ENCODE data around the gene MRFAP1. TPM values are rescaled to one million over a fixed set of nuclear protein-coding genes. Genes with fewer than 3 reads are reported as not detected.

MRFAP1 gene
- total and polyA plus RNA-seq, 2 of the 4 experiments (the other 2 are of a cell fraction): 65.4 to 268 TPM

GRCh38 chr4:6668391-6668790 is 27.9 kb downstream of the MRFAP1 start:
- no peak overlapping the region for H3K14ac ChIP-seq (replicated peaks; ENCODE audit: low read depth, low read length)
- peak overlapping the region; percentile 15 for H3K4ac ChIP-seq (ENCODE audit: low read depth, low read length)
- H2BK120ac ChIP-seq (ENCODE audit: low read depth, low read length): peak overlapping the region; percentile 42
- H3K4me1 ChIP-seq (ENCODE audit: control insufficient read depth, insufficient read depth, low read length): peaks cover 6% of the 10 kb centered on the region; the same call in 1 of the 2 replicates
- dilution Hi-C loops (cut with HindIII; ENCODE audit: low sequenced_read_pairs, unreplicated experiment): no loop called here
- peak; percentile 75 for ATAC-seq (ENCODE audit: low read depth)
- peak; percentile 80 for DNase-seq
- H2BK15ac ChIP-seq (ENCODE audit: low read depth, low read length): no peak overlapping the region
- H3K27me3 ChIP-seq (ENCODE audit: control insufficient read depth, insufficient read depth, low read length): peaks cover 14% of the 10 kb centered on the region
- H2AFZ ChIP-seq (replicated peaks; ENCODE audit: low read length, poor library complexity): peak overlapping the region; percentile 47
- H3K23ac ChIP-seq (ENCODE audit: low read depth, low read length): no peak overlapping the region
- no peak overlapping the region for H2AK9ac ChIP-seq (replicated peaks; ENCODE audit: low read depth, low read length, poor library complexity)
- H4K8ac ChIP-seq (ENCODE audit: low read depth in 2 of 2, low read length in 2 of 2): no peak overlapping the region
- no peak overlapping the region for H4K5ac ChIP-seq (ENCODE audit: low read depth, low read length)
- H3K4me2 ChIP-seq (ENCODE audit: low read depth, low read length): no peak overlapping the region
- no peak overlapping the region for H3K9ac ChIP-seq (ENCODE audit: low read depth, low read length)
- no peak overlapping the region for H3K4me3 ChIP-seq (ENCODE audit: insufficient read depth, low read depth, low read length)
- no peaks in the 10 kb centered on the region; the same call in 1 of the 2 replicates for H3K36me3 ChIP-seq (ENCODE audit: control insufficient read depth, insufficient read depth, low read length)
- H3K9me3 ChIP-seq (ENCODE audit: control insufficient read depth, insufficient read depth, low read length): no peaks in the 10 kb centered on the region
- no peak for TF ChIP-seq MAZ (IDR thresholded peaks at IDR 0.05; ENCODE audit: borderline replicate concordance, low read depth, low read length)
- TF ChIP-seq FOS (IDR thresholded peaks at IDR 0.05; ENCODE audit: low read depth, low read length): no peak
- no peak for TF ChIP-seq CHD1 (IDR thresholded peaks at IDR 0.05; ENCODE audit: low read depth, low read length)
- TF ChIP-seq RCOR1 (IDR thresholded peaks at IDR 0.05; ENCODE audit: insufficient replicate concordance, low read length): peak; percentile 12
- no peak for TF ChIP-seq CEBPB (IDR thresholded peaks at IDR 0.05; ENCODE audit: low read depth, low read length)
- TF ChIP-seq RFX5 (IDR thresholded peaks at IDR 0.05; ENCODE audit: low read depth, low read length): no peak
- TF ChIP-seq RAD21 (IDR thresholded peaks at IDR 0.05; ENCODE audit: low read length): no peak
- TF ChIP-seq BHLHE40 (IDR thresholded peaks at IDR 0.05; ENCODE audit: low read depth, low read length): 0 out of 2 replicates have a peak, but pooled peaks have one; percentile 28
- H3K79me1 ChIP-seq (ENCODE audit: low read depth in 1 of 2, low read length in 2 of 2): no peaks in the 10 kb centered on the region
- no peak overlapping the region for H3K18ac ChIP-seq (ENCODE audit: low read depth, low read length)
- H3K56ac ChIP-seq (ENCODE audit: extremely low read depth, insufficient read depth, low read length): no peak overlapping the region
- intact Hi-C loops (cut with micrococcal nuclease): no loop called here
- peak overlapping the region; percentile 66; the same call in 1 of the 2 replicates for H2BK20ac ChIP-seq (ENCODE audit: low read depth, low read length)
- 0 out of 2 replicates have a peak, but pooled peaks cover 2% of the 10 kb centered on the region for H4K20me1 ChIP-seq (ENCODE audit: insufficient read depth, low read length)
- H2AK5ac ChIP-seq (ENCODE audit: low read depth, low read length): 0 out of 2 replicates have a peak overlapping the region, but pooled peaks have one; percentile 33
- H2BK5ac ChIP-seq (ENCODE audit: low read depth, low read length, poor library complexity, severe bottlenecking): no peak overlapping the region
- no TSS peak for BruUV-seq (replicated peaks)
- H4K91ac ChIP-seq (ENCODE audit: insufficient read depth, low read depth, low read length): 0 out of 2 replicates have a peak overlapping the region, but pooled peaks have one; percentile 15
- 80% methylated on average over 8 of the region's 11 CpGs; no CpG with 5 or more reads in 1 of the 2 experiments for WGBS, 2 experiments (ENCODE audit: extremely low coverage in 2 of 2, insufficient read length in 1 of 2)
- CTCF ChIA-PET: interaction anchor here (0.5 kb wide), 1 partner anchor 9 kb away, joined by 4 read pairs; no protein-coding TSS in a partner anchor
- H3K27ac ChIP-seq (ENCODE audit: insufficient read depth, low read length): no peak overlapping the region
- peaks cover 11% of the 10 kb centered on the region for H3K9me1 ChIP-seq (ENCODE audit: insufficient read depth, low read length)
- in situ Hi-C loops (cut with MboI; ENCODE audit: low sequenced_read_pairs): no loop called here
- POLR2A ChIA-PET (ENCODE audit: unreplicated experiment): no interaction called here
